Measurements from ENCODE around the gene ZNF578. TPM values are rescaled to one million over a fixed set of nuclear protein-coding genes. Genes with fewer than 3 reads are reported as not detected.

The ZNF578 gene
- total and polyA plus RNA-seq, 10 of the 15 experiments (the other 5 are each of a cell fraction or from before 2014, with no cell fraction given) = 0.10 to 0.43 (median 0.16) TPM; not detected in 4

DNA sequence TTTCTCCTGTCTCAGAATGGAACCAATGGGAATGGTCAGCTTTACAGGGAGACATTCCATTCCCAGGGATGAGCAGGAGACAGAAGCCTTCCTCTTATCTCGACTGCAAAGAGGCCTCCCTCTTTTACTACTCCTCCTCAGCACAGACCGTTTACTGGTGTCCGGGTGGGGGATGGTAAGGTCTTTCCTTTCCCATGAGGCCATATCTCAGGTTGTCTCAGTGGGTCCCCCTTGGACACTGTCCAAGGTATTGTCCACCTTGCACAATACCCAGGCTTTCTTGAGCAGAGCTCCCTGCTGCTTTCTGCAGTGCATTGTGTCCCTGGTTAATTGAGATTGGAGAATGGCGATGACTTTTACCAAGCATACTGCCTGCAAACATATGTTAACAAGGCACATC lies 66.7 kb downstream of the ZNF578 start (continued):
- TF ChIP-seq USF2 (IDR thresholded peaks at IDR 0.05; ENCODE audit: borderline replicate concordance, low read depth, low read length) = no peak
- no peak for TF ChIP-seq NR2C2 (IDR thresholded peaks at IDR 0.05; ENCODE audit: borderline replicate concordance, control insufficient read depth, insufficient read length, low read depth)
- TF ChIP-seq EP300 (IDR thresholded peaks at IDR 0.05; ENCODE audit: borderline replicate concordance in 1 of 2, control insufficient read depth in 1 of 2, low read depth in 2 of 2, low read length in 2 of 2) = no peak

DNA sequence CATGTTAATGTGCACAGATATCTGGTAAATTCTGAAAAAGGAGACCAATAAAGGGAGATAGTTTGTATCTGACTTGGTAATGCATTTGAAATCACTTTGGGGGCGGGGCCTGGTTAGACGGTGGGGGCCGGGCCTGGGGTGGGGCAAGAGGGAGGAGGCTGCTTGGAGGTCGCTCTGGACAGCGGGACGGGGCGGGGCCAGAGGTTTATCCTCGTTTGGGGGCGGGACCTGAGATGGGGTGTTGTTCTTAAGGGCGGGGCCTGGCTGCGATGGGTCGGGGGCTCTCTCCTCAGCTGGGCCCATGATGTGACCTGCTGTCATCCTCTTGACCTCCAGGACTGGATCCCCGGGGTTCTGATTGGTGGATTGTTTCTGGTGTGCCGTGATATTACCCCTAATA lies 69.2 kb downstream of the ZNF578 start:
- FAIRE-seq (no peak), DNase-seq (ENCODE audit: low read depth, low spot score) (no peak), ATAC-seq (no peak)
- Histone ChIP-seq H3K4me1 (ENCODE audit: control insufficient read depth, insufficient read depth, low read length) (no peaks in the 10 kb centered on the region; the same call in 1 of the 2 replicates), H4K20me1 (ENCODE audit: control insufficient read depth, insufficient read depth) (no peaks in the 10 kb centered on the region), H3K79me2 (ENCODE audit: control insufficient read depth, insufficient read depth, low read length) (no peaks in the 10 kb centered on the region; the same call in 1 of the 2 replicates), H3K4me2 (ENCODE audit: control insufficient read depth, insufficient read depth) (no peak overlapping the region), H3K27me3 (replicated peaks in 1 of 2; ENCODE audit: control insufficient read depth in 2 of 2, insufficient read depth in 2 of 2, low read length in 1 of 2) (no peaks in the 10 kb centered on the region), H3K36me3 (ENCODE audit: control insufficient read depth in 2 of 2, insufficient read depth in 2 of 2, low read length in 1 of 2) (no peaks in the 10 kb centered on the region), H2AFZ (ENCODE audit: control insufficient read depth, low read depth, low read length) (no peak overlapping the region), H3K9ac (ENCODE audit: control insufficient read depth, insufficient read depth, low read length) (no peak overlapping the region), H3K9me3 (replicated peaks; ENCODE audit: control insufficient read depth, insufficient read depth, low read length) (no peaks in the 10 kb centered on the region; the same call in 1 of the 3 replicates), H3K27ac (ENCODE audit: control insufficient read depth, insufficient read depth) (no peak overlapping the region), H3K4me3 (no peak overlapping the region)
- ChIA-PET SMC1A (ENCODE audit: uncharacterized antibody, unreplicated experiment) (no interaction called here), CTCF (no interaction called here), POLR2A (no interaction called here), RAD21 (ENCODE audit: unreplicated experiment) (no interaction called here)
- TF ChIP-seq, protein P1, sequence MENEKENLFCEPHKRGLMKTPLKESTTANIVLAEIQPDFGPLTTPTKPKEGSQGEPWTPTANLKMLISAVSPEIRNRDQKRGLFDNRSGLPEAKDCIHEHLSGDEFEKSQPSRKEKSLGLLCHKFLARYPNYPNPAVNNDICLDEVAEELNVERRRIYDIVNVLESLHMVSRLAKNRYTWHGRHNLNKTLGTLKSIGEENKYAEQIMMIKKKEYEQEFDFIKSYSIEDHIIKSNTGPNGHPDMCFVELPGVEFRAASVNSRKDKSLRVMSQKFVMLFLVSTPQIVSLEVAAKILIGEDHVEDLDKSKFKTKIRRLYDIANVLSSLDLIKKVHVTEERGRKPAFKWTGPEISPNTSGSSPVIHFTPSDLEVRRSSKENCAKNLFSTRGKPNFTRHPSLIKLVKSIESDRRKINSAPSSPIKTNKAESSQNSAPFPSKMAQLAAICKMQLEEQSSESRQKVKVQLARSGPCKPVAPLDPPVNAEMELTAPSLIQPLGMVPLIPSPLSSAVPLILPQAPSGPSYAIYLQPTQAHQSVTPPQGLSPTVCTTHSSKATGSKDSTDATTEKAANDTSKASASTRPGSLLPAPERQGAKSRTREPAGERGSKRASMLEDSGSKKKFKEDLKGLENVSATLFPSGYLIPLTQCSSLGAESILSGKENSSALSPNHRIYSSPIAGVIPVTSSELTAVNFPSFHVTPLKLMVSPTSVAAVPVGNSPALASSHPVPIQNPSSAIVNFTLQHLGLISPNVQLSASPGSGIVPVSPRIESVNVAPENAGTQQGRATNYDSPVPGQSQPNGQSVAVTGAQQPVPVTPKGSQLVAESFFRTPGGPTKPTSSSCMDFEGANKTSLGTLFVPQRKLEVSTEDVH (IDR thresholded peaks at IDR 0.05; ENCODE audit: low read depth, partially characterized antibody) = no peak
- TF ChIP-seq IKZF1 (conservative IDR thresholded peaks at IDR 0.05) (no peak), LARP7 (IDR thresholded peaks at IDR 0.05) (no peak), MAX (IDR thresholded peaks at IDR 0.05; ENCODE audit: low read depth, low read length) (no peak), MYC (IDR thresholded peaks at IDR 0.05; ENCODE audit: insufficient read depth, insufficient read length, insufficient replicate concordance, low read length, severe bottlenecking) (no peak), ZNF217 (IDR thresholded peaks at IDR 0.05) (no peak), ZNF207 (IDR thresholded peaks at IDR 0.05; ENCODE audit: borderline replicate concordance) (no peak), MXI1 (IDR thresholded peaks at IDR 0.05; ENCODE audit: low read depth, low read length) (no peak), GATAD2B (conservative IDR thresholded peaks at IDR 0.05; ENCODE audit: low read depth) (no peak), EZH2 (IDR thresholded peaks at IDR 0.05; ENCODE audit: borderline replicate concordance, control insufficient read depth, low read depth, low read length) (no peak), E2F4 (IDR thresholded peaks at IDR 0.05; ENCODE audit: low read depth, low read length) (no peak), BMI1 (IDR thresholded peaks at IDR 0.05; ENCODE audit: borderline replicate concordance) (no peak), HDAC2 (IDR thresholded peaks at IDR 0.05) (no peak)
- TF ChIP-seq, protein P2, sequence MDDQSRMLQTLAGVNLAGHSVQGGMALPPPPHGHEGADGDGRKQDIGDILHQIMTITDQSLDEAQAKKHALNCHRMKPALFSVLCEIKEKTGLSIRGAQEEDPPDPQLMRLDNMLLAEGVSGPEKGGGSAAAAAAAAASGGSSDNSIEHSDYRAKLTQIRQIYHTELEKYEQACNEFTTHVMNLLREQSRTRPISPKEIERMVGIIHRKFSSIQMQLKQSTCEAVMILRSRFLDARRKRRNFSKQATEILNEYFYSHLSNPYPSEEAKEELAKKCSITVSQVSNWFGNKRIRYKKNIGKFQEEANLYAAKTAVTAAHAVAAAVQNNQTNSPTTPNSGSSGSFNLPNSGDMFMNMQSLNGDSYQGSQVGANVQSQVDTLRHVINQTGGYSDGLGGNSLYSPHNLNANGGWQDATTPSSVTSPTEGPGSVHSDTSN (IDR thresholded peaks at IDR 0.05; ENCODE audit: insufficient replicate concordance, low read depth, low read length) = no peak
- BruUV-seq (replicated peaks) = no TSS peak
- in situ Hi-C loops (cut with MboI) = no loop called here
- intact Hi-C loops (cut with micrococcal nuclease; ENCODE audit: unreplicated experiment) = no loop called here
- 64% methylated on average over 6 of the region's 14 CpGs for WGBS (ENCODE audit: insufficient coverage, insufficient replicate concordance, low lambda C conversion rate, missing lambda C conversion rate)
